Measurements from ENCODE around the gene TMEM72. TPM values are rescaled to one million over a fixed set of nuclear protein-coding genes. Genes with fewer than 3 reads are reported as not detected.

TMEM72 gene
- total and polyA plus RNA-seq, 2 of the 13 experiments (the other 11 are each of a cell fraction or from before 2014, with no cell fraction given), result 0.04 TPM; not detected in 1

DNA sequence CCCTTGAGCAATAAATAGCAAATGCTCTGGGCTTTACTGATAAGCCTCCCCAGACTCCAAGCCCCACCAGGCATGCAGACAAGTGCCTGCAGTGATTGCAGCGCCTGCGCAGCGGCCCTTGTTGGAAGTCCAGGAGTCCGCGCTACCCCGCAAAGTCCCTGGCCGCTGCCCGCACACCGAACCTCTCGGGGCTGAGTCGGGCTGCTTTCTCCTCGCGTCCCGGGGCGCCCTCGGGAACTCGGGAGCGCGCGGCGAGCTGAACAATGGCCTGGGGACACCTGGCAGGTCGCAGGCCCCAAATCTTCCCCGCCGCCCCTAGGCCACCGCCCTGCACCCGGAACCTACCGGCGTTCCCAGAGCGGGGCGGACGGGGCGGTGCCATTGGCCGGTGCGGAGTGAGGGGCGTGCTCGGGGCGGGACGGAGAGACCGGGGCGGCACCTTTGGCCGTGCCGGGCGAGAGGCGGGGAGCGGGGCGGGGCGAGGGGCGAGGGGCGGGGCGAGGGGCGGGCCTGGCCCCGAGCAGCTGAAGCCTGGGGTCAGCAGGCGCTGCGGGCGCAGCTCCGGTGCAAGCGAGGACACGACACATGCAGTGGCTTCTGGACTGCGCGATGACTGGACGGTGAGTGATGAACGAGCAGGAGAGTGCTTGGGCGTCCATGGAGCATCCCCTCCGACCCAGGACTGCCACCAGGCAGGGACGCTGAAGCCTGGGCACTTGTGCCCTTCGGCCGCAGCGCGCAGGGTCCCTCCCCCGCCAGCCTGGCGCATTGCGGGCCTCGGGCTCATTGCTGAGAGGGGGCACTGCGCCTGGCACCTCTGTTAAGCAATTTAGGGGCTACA is 48.3 kb downstream of the TMEM72 start, which contains the start of gene RASSF4 (continued):
- TF ChIP-seq GABPA (IDR thresholded peaks at IDR 0.05; ENCODE audit: low read depth, low read length) (no peak), GABPA (CRISPR knock-in tag; IDR thresholded peaks at IDR 0.05; ENCODE audit: low read depth) (no peak), ZNF34 (CRISPR knock-in tag; IDR thresholded peaks at IDR 0.05; ENCODE audit: borderline replicate concordance) (no peak), MXD4 (CRISPR knock-in tag; IDR thresholded peaks at IDR 0.05) (peak; percentile 58; the same call in 1 of the 2 replicates), ZNF878 (CRISPR knock-in tag; IDR thresholded peaks at IDR 0.05) (no peak), ISX (CRISPR knock-in tag; conservative IDR thresholded peaks at IDR 0.05) (no peak), ZNF850 (CRISPR knock-in tag; conservative IDR thresholded peaks at IDR 0.05) (no peak), RNF2 (conservative IDR thresholded peaks at IDR 0.05; ENCODE audit: low read depth) (no peak), ZMYM2 (CRISPR knock-in tag; IDR thresholded peaks at IDR 0.05) (no peak), ZNF703 (CRISPR knock-in tag; IDR thresholded peaks at IDR 0.05; ENCODE audit: borderline replicate concordance) (no peak), FOXM1 (CRISPR knock-in tag; IDR thresholded peaks at IDR 0.05) (no peak), PTBP1 (IDR thresholded peaks at IDR 0.05; ENCODE audit: low read depth, low read length, poor library complexity, severe bottlenecking) (no peak), ARNTL (CRISPR knock-in tag; IDR thresholded peaks at IDR 0.05) (0 out of 2 replicates have a peak, but pooled peaks have one; percentile 18), ATRX (CRISPR knock-in tag; IDR thresholded peaks at IDR 0.05; ENCODE audit: borderline replicate concordance) (no peak), ZNF138 (CRISPR knock-in tag; IDR thresholded peaks at IDR 0.05; ENCODE audit: low read depth) (no peak), ZNF713 (CRISPR knock-in tag; IDR thresholded peaks at IDR 0.05) (no peak), ZNF776 (CRISPR knock-in tag; IDR thresholded peaks at IDR 0.05) (peak; percentile 36; the same call in 1 of the 2 replicates), ZNF446 (CRISPR knock-in tag; IDR thresholded peaks at IDR 0.05) (no peak), SRSF9 (IDR thresholded peaks at IDR 0.05; ENCODE audit: borderline replicate concordance, insufficient read depth, low read depth, low read length, poor library complexity, severe bottlenecking) (no peak), NR3C1 (CRISPR knock-in tag; IDR thresholded peaks at IDR 0.05) (no peak)
- TF ChIP-seq, protein P1, sequence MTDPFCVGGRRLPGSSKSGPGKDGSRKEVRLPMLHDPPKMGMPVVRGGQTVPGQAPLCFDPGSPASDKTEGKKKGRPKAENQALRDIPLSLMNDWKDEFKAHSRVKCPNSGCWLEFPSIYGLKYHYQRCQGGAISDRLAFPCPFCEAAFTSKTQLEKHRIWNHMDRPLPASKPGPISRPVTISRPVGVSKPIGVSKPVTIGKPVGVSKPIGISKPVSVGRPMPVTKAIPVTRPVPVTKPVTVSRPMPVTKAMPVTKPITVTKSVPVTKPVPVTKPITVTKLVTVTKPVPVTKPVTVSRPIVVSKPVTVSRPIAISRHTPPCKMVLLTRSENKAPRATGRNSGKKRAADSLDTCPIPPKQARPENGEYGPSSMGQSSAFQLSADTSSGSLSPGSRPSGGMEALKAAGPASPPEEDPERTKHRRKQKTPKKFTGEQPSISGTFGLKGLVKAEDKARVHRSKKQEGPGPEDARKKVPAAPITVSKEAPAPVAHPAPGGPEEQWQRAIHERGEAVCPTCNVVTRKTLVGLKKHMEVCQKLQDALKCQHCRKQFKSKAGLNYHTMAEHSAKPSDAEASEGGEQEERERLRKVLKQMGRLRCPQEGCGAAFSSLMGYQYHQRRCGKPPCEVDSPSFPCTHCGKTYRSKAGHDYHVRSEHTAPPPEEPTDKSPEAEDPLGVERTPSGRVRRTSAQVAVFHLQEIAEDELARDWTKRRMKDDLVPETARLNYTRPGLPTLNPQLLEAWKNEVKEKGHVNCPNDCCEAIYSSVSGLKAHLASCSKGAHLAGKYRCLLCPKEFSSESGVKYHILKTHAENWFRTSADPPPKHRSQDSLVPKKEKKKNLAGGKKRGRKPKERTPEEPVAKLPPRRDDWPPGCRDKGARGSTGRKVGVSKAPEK (CRISPR knock-in tag; IDR thresholded peaks at IDR 0.05; ENCODE audit: borderline replicate concordance), result no peak
- TF ChIP-seq, protein P2, sequence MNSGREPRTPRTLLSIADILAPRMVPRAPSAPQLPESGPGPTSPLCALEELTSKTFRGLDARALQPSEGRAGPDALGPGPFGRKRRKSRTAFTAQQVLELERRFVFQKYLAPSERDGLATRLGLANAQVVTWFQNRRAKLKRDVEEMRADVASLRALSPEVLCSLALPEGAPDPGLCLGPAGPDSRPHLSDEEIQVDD (CRISPR knock-in tag; IDR thresholded peaks at IDR 0.05; ENCODE audit: borderline replicate concordance), result no peak
- TF ChIP-seq, protein P3, sequence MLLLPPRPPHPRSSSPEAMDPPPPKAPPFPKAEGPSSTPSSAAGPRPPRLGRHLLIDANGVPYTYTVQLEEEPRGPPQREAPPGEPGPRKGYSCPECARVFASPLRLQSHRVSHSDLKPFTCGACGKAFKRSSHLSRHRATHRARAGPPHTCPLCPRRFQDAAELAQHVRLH (CRISPR knock-in tag; IDR thresholded peaks at IDR 0.05; ENCODE audit: borderline replicate concordance, low read depth), result no peak; the same call in 1 of the 2 replicates
- TF ChIP-seq, protein P4, sequence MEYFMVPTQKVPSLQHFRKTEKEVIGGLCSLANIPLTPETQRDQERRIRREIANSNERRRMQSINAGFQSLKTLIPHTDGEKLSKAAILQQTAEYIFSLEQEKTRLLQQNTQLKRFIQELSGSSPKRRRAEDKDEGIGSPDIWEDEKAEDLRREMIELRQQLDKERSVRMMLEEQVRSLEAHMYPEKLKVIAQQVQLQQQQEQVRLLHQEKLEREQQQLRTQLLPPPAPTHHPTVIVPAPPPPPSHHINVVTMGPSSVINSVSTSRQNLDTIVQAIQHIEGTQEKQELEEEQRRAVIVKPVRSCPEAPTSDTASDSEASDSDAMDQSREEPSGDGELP (IDR thresholded peaks at IDR 0.05; ENCODE audit: borderline replicate concordance, low read depth), result peak; percentile 90; the same call in 1 of the 2 replicates
